Mammary epithelial cell (primary cell): ENCODE data around the gene FGF12.

Experiments
- CTCF ChIP-seq, 2 donors: IDR thresholded peaks in 1 of 2; conservative IDR thresholded peaks in 1 of 2; 2 replicates each; pipeline ENCODE4 v1.5.1; 2011 to 2012; ENCODE audit warnings: inconsistent platforms in 2 of 2, low read length in 2 of 2, mild to moderate bottlenecking in 2 of 2, control low read depth in 1 of 2, low read depth in 1 of 2; ENCODE audit not compliant: insufficient read depth in 1 of 2; ENCODE audit errors: extremely low read depth in 1 of 2
- EZH2 ChIP-seq: IDR thresholded peaks from 2 replicates; pipeline ENCODE4 v1.6.1; 2012; ENCODE audit warnings: low read length, inconsistent platforms, borderline replicate concordance

- TF ChIP-seq CTCF (conservative IDR thresholded peaks at IDR 0.05 in 1 of 2, IDR thresholded peaks at IDR 0.05 in 1 of 2; ENCODE audit: extremely low read depth in 1 of 2, insufficient read depth in 1 of 2, low read depth in 1 of 2, low read length in 2 of 2) (no peak), EZH2 (no peak)
Measured at GRCh38 chr3:192715126-192715525, 12.2 kb downstream of the FGF12 start.
